IPS-20b (cell line): ENCODE results near the gene GNGT1.
"Not testable (repeated sequence)": the region's sequence is repeated elsewhere in the genome, so short reads cannot be mapped to it uniquely, and the experiment has no call there.

Experiments used
- H3K27ac ChIP-seq: one replicate; pipeline ENCODE4 v1.5.1; 2013; ENCODE audit warnings: low read length
- H3K27me3 ChIP-seq: 2 replicates; pipeline ENCODE4 v1.6.1; 2013; ENCODE audit warnings: mild to moderate bottlenecking, low read length, inconsistent platforms; ENCODE audit not compliant: insufficient read depth
- H3K36me3 ChIP-seq: 2 replicates; pipeline ENCODE4 v1.6.1; 2013; ENCODE audit warnings: low read depth, mild to moderate bottlenecking, inconsistent platforms, low read length, moderate library complexity; ENCODE audit not compliant: insufficient read depth
- H3K4me1 ChIP-seq: 2 replicates; pipeline ENCODE4 v1.6.1; 2013; ENCODE audit warnings: mild to moderate bottlenecking, control low read depth, inconsistent platforms, low read length, moderate library complexity; ENCODE audit not compliant: insufficient read depth
- H3K4me3 ChIP-seq: 2 replicates; pipeline ENCODE4 v1.5.1; 2013; ENCODE audit warnings: mild to moderate bottlenecking, low read length, inconsistent platforms
- H3K9ac ChIP-seq: 2 replicates; pipeline ENCODE4 v1.6.1; 2013; ENCODE audit warnings: low read depth, mild to moderate bottlenecking, inconsistent platforms, low read length, moderate library complexity
- H3K9me3 ChIP-seq: 2 replicates; pipeline ENCODE4 v1.6.1; 2013; ENCODE audit warnings: mild to moderate bottlenecking, low read depth, low read length, inconsistent platforms; ENCODE audit not compliant: insufficient read depth

GNGT1 gene

GRCh38 chr7:93911661-93912060 is 5.3 kb downstream of the GNGT1 start:
- H3K9ac ChIP-seq, H3K4me1 ChIP-seq, H3K4me3 ChIP-seq, H3K36me3 ChIP-seq, H3K27me3 ChIP-seq, H3K27ac ChIP-seq, H3K9me3 ChIP-seq: not testable (repeated sequence)

GRCh38 chr7:93913197-93913596 is 6.8 kb downstream of the GNGT1 start:
- Histone ChIP-seq H3K9me3 (no peaks in the 10 kb centered on the region), H3K27ac (no peak overlapping the region), H3K36me3 (no peaks in the 10 kb centered on the region), H3K9ac (no peak overlapping the region), H3K27me3 (no peaks in the 10 kb centered on the region), H3K4me1 (no peaks in the 10 kb centered on the region), H3K4me3 (no peak overlapping the region)

- no peak overlapping the region for H3K4me3 ChIP-seq
- H3K4me1 ChIP-seq: no peaks in the 10 kb centered on the region
- no peaks in the 10 kb centered on the region for H3K9me3 ChIP-seq
- no peak overlapping the region for H3K27ac ChIP-seq
- no peak overlapping the region for H3K9ac ChIP-seq
- H3K36me3 ChIP-seq: no peaks in the 10 kb centered on the region
- no peaks in the 10 kb centered on the region for H3K27me3 ChIP-seq
Observed at GRCh38 chr7:93914581-93915066, 8.3 kb downstream of the GNGT1 start.

GRCh38 chr7:93915206-93915842 is 9.0 kb downstream of the GNGT1 start:
- H3K27ac ChIP-seq: not testable (repeated sequence)

GRCh38 chr7:93915888-93916287 is 9.5 kb downstream of the GNGT1 start:
- not testable (repeated sequence) for H3K9ac ChIP-seq, H3K4me1 ChIP-seq, H3K36me3 ChIP-seq, H3K27ac ChIP-seq, H3K27me3 ChIP-seq, H3K9me3 ChIP-seq, H3K4me3 ChIP-seq

More at GRCh38 chr7:93915206-93915842, 9.0 kb downstream of the GNGT1 start:
- H3K9me3 ChIP-seq, H3K4me3 ChIP-seq, H3K9ac ChIP-seq, H3K27me3 ChIP-seq, H3K36me3 ChIP-seq, H3K4me1 ChIP-seq: not testable (repeated sequence)

- H3K9ac ChIP-seq, H3K36me3 ChIP-seq, H3K4me3 ChIP-seq, H3K9me3 ChIP-seq, H3K27ac ChIP-seq, H3K4me1 ChIP-seq, H3K27me3 ChIP-seq: not testable (repeated sequence)
Observed at GRCh38 chr7:93916315-93916714, 9.9 kb downstream of the GNGT1 start.

GRCh38 chr7:93920496-93921182 is 14.3 kb downstream of the GNGT1 start:
- Histone ChIP-seq H3K27ac (no peak overlapping the region), H3K27me3 (peaks cover 13% of the 10 kb centered on the region; the same call in 1 of the 2 replicates), H3K4me3 (no peak overlapping the region), H3K36me3 (no peaks in the 10 kb centered on the region), H3K9me3 (no peaks in the 10 kb centered on the region), H3K4me1 (peaks cover 14% of the 10 kb centered on the region), H3K9ac (no peak overlapping the region)

- peaks cover 13% of the 10 kb centered on the region; the same call in 1 of the 2 replicates for H3K27me3 ChIP-seq
- no peak overlapping the region for H3K27ac ChIP-seq
- H3K4me1 ChIP-seq: peaks cover 14% of the 10 kb centered on the region
- H3K9me3 ChIP-seq: no peaks in the 10 kb centered on the region
- no peaks in the 10 kb centered on the region for H3K36me3 ChIP-seq
- H3K4me3 ChIP-seq: peak overlapping the region; percentile 74
- peak overlapping the region; percentile 71; the same call in 1 of the 2 replicates for H3K9ac ChIP-seq
Observed at GRCh38 chr7:93921186-93921585, 14.8 kb downstream of the GNGT1 start.

GRCh38 chr7:93921607-93922566 is 15.5 kb downstream of the GNGT1 start, which contains the start of gene GNG11:
Gene GNG11, plus strand, starts transcription at chr7:93921735. Its CDS starts 403 bp downstream, at chr7:93922138.
- H3K27ac ChIP-seq: no peak within 1 kb of the TSS
- H3K4me3 ChIP-seq: peak within 1 kb of the TSS; percentile 74
- peaks cover 13% of the 10 kb centered on the region; the same call in 1 of the 2 replicates for H3K27me3 ChIP-seq
- no peaks in the 10 kb centered on the region for H3K9me3 ChIP-seq
- no peaks in the 10 kb centered on the region for H3K36me3 ChIP-seq
- peaks cover 14% of the 10 kb centered on the region for H3K4me1 ChIP-seq
- H3K9ac ChIP-seq: peak within 1 kb of the TSS; percentile 71; the same call in 1 of the 2 replicates

- H3K4me1 ChIP-seq: peaks cover 14% of the 10 kb centered on the region
- no peak overlapping the region for H3K4me3 ChIP-seq
- H3K9ac ChIP-seq: no peak overlapping the region
Observed at GRCh38 chr7:93923296-93923695, 16.9 kb downstream of the GNGT1 start.

GRCh38 chr7:93923942-93924341 is 17.6 kb downstream of the GNGT1 start:
- H3K4me1 ChIP-seq: peaks cover 14% of the 10 kb centered on the region
- peaks cover 13% of the 10 kb centered on the region; the same call in 1 of the 2 replicates for H3K27me3 ChIP-seq
- no peak overlapping the region for H3K4me3 ChIP-seq
- H3K9ac ChIP-seq: no peak overlapping the region
- H3K36me3 ChIP-seq: no peaks in the 10 kb centered on the region
- no peaks in the 10 kb centered on the region for H3K9me3 ChIP-seq
- H3K27ac ChIP-seq: no peak overlapping the region

More at GRCh38 chr7:93923296-93923695, 16.9 kb downstream of the GNGT1 start:
- peaks cover 13% of the 10 kb centered on the region; the same call in 1 of the 2 replicates for H3K27me3 ChIP-seq
- H3K27ac ChIP-seq: no peak overlapping the region
- no peaks in the 10 kb centered on the region for H3K36me3 ChIP-seq
- no peaks in the 10 kb centered on the region for H3K9me3 ChIP-seq
